GM21825 (cell line): Measurements from ENCODE around the gene DLG2.

Source experiments
- ATAC-seq: cut with Tn5 transposase; IDR thresholded peaks from one replicate; pipeline ENCODE4 v1.9.1; 2021; ENCODE audit warnings: mild to moderate bottlenecking, moderate library complexity; ENCODE audit not compliant: unreplicated experiment

Gene DLG2

GRCh38 chr11:83923961-83924360 is 1703.2 kb downstream of the DLG2 start:
- ATAC-seq, result no peak

GRCh38 chr11:83922953-83923352 is 1704.2 kb downstream of the DLG2 start:
- ATAC-seq, result no peak

- no peak for ATAC-seq
Observed at GRCh38 chr11:83922318-83922717, 1704.8 kb downstream of the DLG2 start.

- ATAC-seq, result no peak
Observed at GRCh38 chr11:83921447-83922192, 1705.5 kb downstream of the DLG2 start.

- no peak for ATAC-seq
Observed at GRCh38 chr11:83918476-83918875, 1708.7 kb downstream of the DLG2 start.

GRCh38 chr11:83914995-83915394 is 1712.1 kb downstream of the DLG2 start:
- no peak for ATAC-seq

GRCh38 chr11:83909579-83910534 is 1717.3 kb downstream of the DLG2 start:
- ATAC-seq, result no peak

GRCh38 chr11:83908298-83908856 is 1718.8 kb downstream of the DLG2 start:
- ATAC-seq, result no peak

- ATAC-seq, result no peak
Observed at GRCh38 chr11:83895516-83895915, 1731.6 kb downstream of the DLG2 start.

- no peak for ATAC-seq
Observed at GRCh38 chr11:83881428-83881827, 1745.7 kb downstream of the DLG2 start.

- ATAC-seq, result no peak
Observed at GRCh38 chr11:83871054-83871453, 1756.1 kb downstream of the DLG2 start.

- no peak for ATAC-seq
Observed at GRCh38 chr11:83866655-83867054, 1760.5 kb downstream of the DLG2 start.

GRCh38 chr11:83865636-83866461 is 1761.3 kb downstream of the DLG2 start:
- ATAC-seq, result no peak

- ATAC-seq, result no peak
Observed at GRCh38 chr11:83864412-83865057, 1762.6 kb downstream of the DLG2 start.

GRCh38 chr11:83863272-83863671 is 1763.9 kb downstream of the DLG2 start:
- ATAC-seq, result no peak

GRCh38 chr11:83862691-83863090 is 1764.5 kb downstream of the DLG2 start:
- no peak for ATAC-seq

GRCh38 chr11:83862033-83862432 is 1765.1 kb downstream of the DLG2 start:
- no peak for ATAC-seq

GRCh38 chr11:83858694-83859093 is 1768.5 kb downstream of the DLG2 start:
- no peak for ATAC-seq

- no peak for ATAC-seq
Observed at GRCh38 chr11:83855237-83855636, 1771.9 kb downstream of the DLG2 start.

GRCh38 chr11:83852775-83853442 is 1774.2 kb downstream of the DLG2 start:
- no peak for ATAC-seq
